A549 treated with DMSO at 1 μM for 4 hours (cell line): ENCODE measurements around the gene DCAF6. TPM values are rescaled to one million over a fixed set of nuclear protein-coding genes. Genes with fewer than 3 reads are reported as not detected.

Source experiments
- total RNA-seq: library from RNA; stranded (reverse); fragments of 200-300 nt; extraction: Qiagen RNA extraction; gene quantifications from 5 replicates; pipeline ENCODE4 v1.2.3, GENCODE V29; 2022; ENCODE audit warnings: low read depth

The DCAF6 gene, protein sequence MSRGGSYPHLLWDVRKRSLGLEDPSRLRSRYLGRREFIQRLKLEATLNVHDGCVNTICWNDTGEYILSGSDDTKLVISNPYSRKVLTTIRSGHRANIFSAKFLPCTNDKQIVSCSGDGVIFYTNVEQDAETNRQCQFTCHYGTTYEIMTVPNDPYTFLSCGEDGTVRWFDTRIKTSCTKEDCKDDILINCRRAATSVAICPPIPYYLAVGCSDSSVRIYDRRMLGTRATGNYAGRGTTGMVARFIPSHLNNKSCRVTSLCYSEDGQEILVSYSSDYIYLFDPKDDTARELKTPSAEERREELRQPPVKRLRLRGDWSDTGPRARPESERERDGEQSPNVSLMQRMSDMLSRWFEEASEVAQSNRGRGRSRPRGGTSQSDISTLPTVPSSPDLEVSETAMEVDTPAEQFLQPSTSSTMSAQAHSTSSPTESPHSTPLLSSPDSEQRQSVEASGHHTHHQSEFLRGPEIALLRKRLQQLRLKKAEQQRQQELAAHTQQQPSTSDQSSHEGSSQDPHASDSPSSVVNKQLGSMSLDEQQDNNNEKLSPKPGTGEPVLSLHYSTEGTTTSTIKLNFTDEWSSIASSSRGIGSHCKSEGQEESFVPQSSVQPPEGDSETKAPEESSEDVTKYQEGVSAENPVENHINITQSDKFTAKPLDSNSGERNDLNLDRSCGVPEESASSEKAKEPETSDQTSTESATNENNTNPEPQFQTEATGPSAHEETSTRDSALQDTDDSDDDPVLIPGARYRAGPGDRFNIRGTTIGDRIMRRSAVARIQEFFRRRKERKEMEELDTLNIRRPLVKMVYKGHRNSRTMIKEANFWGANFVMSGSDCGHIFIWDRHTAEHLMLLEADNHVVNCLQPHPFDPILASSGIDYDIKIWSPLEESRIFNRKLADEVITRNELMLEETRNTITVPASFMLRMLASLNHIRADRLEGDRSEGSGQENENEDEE
- 23.7 to 30.2 TPM (median 27.5 TPM) in 5 replicates for total RNA-seq

DNA sequence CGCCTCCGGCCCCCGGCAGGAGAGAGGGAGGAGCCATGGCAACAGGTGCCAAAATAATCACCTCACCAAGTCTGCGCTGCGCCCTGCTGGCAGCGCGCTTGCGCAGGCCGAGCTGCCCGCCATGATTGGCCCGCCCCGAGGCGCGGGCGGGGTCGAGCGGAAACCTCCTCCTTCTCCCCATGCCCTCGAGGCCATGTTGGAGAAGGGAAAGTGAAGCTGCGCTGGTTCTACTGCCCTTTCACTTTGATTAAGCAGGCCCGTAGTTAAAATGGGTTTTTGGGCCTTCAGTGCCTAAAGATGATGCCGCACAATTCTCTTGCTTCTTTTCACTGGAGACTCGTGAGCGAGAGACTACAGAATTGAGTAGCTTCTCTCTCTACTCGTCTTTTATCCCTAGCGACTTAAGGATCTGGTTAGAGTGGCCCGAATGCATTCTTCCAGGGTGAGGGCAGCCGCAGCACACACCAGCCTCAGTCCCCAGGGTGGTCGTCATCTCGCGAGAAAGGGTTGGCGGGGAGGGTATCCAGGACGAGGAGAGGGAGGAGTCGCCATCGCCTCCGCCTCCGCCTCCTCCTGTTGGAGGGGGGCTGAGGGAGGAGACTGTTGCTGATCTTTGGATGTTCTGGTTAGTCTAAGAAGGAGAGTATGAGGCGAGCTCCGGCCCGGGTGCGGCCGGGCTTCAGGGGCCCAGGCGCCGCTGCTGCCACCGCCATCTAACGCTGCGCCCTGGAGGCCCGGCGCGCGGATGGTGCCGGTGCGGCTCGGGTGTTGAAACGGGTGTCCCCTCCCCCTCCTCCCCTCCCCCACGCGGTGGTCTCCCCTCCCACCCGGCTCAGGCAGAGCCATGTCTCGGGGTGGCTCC lies at the start of gene DCAF6:
Gene DCAF6 (plus strand): TSS at position 616 of the 862 bp plus-strand sequence. CDS start 229 bp downstream, at position 845.

DNA sequence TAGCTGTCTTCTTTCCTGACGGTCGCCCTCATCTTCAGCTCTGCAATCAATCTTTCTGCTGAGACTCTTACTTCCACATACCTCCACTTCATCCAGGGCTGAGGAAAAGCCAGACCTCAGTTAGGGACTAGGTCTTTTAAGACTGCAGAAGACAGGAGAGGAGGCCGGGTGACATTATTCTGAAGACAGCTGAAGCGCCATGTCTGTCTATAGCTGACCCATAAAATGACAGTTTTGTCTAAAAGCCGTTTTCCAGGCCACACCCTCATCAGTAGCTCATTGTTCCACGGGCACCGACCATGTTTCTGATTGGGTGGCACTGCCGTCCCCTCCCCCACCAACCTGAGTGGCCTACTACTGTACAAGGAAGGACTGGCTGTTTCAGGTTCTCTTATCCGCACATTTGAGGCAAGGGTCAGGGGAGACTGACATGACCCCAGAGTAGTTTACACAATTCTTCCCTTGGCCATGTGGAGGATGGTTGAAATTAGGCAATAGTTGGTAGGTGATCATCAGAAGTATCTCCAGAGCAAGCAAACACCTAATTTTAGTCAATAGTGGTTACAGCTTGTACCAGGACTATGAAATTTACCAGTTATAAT lies 22.5 kb upstream of the DCAF6 start, which contains the start of gene ADCY10:
Gene ADCY10 (minus strand): TSS at position 240 of the 602 bp plus-strand sequence. CDS start 8,994 bp downstream, outside the sequence.

DNA sequence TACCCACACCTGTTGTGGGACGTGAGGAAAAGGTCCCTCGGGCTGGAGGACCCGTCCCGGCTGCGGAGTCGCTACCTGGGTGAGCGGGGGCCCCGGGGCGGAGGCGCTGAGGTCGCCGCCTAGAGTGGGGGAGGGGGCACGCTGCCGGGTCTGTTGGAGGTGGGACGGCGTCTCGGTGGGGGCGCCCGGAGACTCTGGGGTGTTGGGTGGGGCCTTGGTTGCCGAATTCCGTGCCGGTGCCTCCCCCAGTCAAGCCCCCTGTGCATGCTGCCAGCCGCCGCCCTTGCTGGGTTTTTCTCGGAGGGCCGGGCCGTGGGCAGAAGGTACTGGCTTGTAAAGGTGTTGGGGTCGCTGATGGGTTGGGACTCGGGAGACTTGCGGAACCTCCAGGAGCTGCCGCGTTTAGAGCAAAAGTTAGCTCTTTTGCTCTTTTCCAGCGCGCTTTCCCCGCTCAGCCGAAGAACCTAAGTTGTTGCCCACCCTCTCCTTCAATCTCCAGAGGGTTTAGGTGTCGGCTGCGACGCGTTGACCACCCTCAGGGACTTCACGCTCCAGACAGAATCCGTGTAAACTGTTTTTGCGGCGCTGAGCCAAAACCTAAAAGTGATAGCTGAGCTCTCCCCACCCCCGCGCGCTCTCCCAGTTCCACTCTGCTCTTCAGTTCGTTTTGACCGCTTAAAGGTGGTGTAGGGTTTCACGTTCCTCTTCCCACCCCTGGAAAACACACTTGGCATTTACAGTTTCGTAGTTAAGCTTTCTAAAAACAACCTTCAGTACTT lies 636 bp downstream of the DCAF6 start, which contains the start of gene MPC2:
Gene MPC2 (minus strand): TSS at position 143 of the 779 bp plus-strand sequence. CDS start 1,231 bp downstream, outside the sequence.

Other genes starting within 250 kb of the DCAF6 start
- 94.8 to 150 TPM (median 132 TPM) in 5 replicates for gene MPZL1, start 214.7 kb upstream of the DCAF6 start, total RNA-seq
- gene ADCY10, start 22.5 kb upstream of the DCAF6 start, total RNA-seq, result 0.08 to 0.17 TPM (median 0.12 TPM) in 5 replicates
- 46.9 to 82.8 TPM (median 79.0 TPM) in 5 replicates for gene MPC2, start 389 bp downstream of the DCAF6 start, total RNA-seq
- gene GPR161, start 200.2 kb downstream of the DCAF6 start, total RNA-seq, result 9.2 to 15.6 TPM (median 12.6 TPM) in 5 replicates
- 33.0 to 41.5 TPM (median 35.6 TPM) in 5 replicates for gene TIPRL, start 242.3 kb downstream of the DCAF6 start, total RNA-seq